Epithelial cell of prostate (primary cell): ENCODE data around the gene NEO1.

ENCODE experiments used
- DNase-seq: peaks from one replicate; pipeline ENCODE4 v3.0.0-alpha.2; 2011; ENCODE audit warnings: low read depth, low spot score
- H3K27ac ChIP-seq: fragments of 450-650 bp; 2 replicates; pipeline ENCODE4 v1.5.1; 2017; ENCODE audit warnings: mild to moderate bottlenecking

The NEO1 gene

DNA sequence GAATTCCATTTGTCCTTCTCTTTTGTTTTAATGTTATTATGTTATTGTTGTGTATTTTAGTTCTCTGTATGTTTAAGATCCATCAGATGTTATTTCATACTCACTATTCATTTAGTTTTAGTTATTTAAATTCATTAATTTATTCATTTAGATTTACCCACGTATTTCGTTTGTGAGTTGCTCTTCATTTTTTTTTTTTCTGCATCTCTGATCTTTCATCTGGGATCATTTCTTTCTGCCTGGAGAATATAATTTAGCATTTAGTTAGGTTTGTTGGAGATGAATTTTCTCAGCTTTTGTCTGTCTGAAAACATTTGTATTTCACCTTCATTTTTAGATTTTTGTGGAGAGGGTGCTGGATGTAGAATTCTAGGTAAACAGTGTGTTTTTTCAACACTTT lies 12.9 kb downstream of the NEO1 start:
- H3K27ac ChIP-seq, result no peak overlapping the region
- DNase-seq, result no peak

- DNase-seq, result no peak
- no peak overlapping the region for H3K27ac ChIP-seq
Observed at GRCh38 chr15:73069109-73069508, 16.8 kb downstream of the NEO1 start.

- no peak for DNase-seq
- no peak overlapping the region for H3K27ac ChIP-seq
Observed at GRCh38 chr15:73072894-73073293, 20.6 kb downstream of the NEO1 start.

- no peak for DNase-seq
- no peak overlapping the region for H3K27ac ChIP-seq
Observed at GRCh38 chr15:73074241-73074640, 22.0 kb downstream of the NEO1 start.

GRCh38 chr15:73075160-73075859 lies 23.0 kb downstream of the NEO1 start:
- no peak overlapping the region for H3K27ac ChIP-seq
- no peak for DNase-seq

GRCh38 chr15:73078291-73078690 lies 26.0 kb downstream of the NEO1 start:
- no peak overlapping the region for H3K27ac ChIP-seq
- DNase-seq, result no peak

DNA sequence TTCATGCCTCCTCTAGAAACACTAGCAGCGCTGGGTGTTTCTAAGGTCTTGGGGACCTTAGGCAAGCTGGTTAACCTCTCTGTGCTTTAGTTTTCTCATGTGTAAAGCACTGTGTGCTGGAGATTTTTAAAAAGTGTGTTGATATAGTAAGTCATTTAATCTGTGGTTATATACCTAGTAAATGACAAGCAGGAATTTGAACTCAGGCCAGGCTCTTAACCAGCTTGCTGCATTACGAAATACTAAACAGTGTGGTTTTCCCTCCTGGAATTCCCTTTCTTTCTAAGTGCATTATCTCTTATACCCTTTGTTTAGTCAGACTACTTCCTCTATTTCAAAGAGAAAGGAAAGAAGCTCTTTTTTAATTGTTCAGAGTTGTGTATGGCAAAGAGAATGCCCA lies 26.5 kb downstream of the NEO1 start:
- DNase-seq, result peak; percentile 70
- H3K27ac ChIP-seq, result no peak overlapping the region

- no peak overlapping the region for H3K27ac ChIP-seq
- DNase-seq, result no peak
Observed at GRCh38 chr15:73079565-73079964, 27.3 kb downstream of the NEO1 start.

DNA sequence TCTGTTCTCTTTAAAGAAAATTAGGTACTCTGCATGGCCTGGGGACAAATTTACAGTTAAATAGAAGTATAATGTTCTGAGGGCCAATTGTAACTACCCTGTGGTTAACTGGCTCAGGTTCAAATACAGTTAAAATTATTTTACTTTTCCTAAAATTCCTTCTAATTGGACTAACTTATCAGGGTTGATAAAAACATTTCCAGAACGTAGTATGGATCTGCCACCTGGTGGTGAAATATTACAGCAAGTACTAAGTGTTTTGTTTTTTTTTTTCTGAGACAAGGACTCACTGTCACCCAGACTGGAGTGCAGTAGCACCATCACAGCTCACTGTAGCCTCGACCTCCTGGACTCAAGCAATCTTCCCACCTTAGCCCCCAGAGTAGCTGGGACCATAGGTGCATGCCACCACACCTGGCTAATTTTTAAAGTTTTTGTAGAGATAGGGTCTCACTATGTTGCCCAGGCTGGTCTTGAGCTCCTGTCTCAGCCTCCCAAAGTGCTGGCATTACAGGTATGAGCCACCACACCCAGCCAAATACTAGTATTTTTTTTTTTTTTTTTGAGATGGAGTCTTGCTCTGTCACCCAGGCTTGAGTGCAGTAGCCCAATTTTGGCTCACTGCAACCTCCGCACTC lies 29.2 kb downstream of the NEO1 start:
- DNase-seq, result no peak
- no peak overlapping the region for H3K27ac ChIP-seq

- no peak overlapping the region for H3K27ac ChIP-seq
- no peak for DNase-seq
Observed at GRCh38 chr15:73082812-73083211, 30.5 kb downstream of the NEO1 start.

GRCh38 chr15:73087098-73087497 lies 34.8 kb downstream of the NEO1 start:
- no peak for DNase-seq
- H3K27ac ChIP-seq, result no peak overlapping the region

GRCh38 chr15:73105064-73105463 lies 52.8 kb downstream of the NEO1 start:
- DNase-seq, result no peak
- no peak overlapping the region for H3K27ac ChIP-seq

DNA sequence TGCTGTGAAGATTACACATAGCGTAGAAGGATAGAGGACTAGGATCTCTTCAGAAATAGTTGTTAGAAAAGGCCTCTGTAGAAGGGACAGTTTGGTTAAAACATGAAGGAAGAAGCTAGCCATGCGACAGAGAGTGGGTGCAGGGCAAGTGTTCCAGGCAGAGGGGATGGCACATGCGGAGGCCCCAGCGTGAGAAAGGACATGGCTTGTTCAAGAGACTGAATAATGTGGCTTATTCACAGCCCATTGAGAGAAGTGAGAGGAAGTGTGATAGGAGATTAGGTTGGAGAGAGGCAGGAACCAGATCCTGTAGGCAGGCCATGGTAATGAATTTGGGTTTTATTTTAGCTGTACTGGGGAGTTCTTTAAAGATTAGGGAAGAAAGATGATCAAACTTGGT lies 56.4 kb downstream of the NEO1 start:
- no peak overlapping the region for H3K27ac ChIP-seq
- no peak for DNase-seq

DNA sequence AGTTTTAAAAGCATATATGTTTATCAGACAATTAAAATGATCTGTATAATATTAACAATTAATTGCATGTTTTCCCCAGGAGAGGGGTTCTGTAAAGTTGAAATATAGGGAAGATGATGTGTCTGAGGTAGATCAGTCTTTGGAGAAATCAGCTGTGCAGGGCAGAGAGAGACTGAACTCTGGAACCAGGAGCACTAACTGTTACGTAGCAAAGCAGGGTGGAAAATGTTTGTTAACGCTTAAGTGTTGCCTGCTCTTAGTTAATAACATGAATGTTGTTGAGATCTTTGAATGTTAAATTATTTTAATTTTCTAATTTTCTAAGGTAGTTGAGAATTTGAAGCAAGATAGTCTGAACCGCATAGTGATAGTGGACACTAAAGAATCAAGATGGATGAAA lies 57.5 kb downstream of the NEO1 start:
- no peak overlapping the region for H3K27ac ChIP-seq
- DNase-seq, result no peak

GRCh38 chr15:73110201-73110600 lies 57.9 kb downstream of the NEO1 start:
- no peak overlapping the region for H3K27ac ChIP-seq
- no peak for DNase-seq

DNA sequence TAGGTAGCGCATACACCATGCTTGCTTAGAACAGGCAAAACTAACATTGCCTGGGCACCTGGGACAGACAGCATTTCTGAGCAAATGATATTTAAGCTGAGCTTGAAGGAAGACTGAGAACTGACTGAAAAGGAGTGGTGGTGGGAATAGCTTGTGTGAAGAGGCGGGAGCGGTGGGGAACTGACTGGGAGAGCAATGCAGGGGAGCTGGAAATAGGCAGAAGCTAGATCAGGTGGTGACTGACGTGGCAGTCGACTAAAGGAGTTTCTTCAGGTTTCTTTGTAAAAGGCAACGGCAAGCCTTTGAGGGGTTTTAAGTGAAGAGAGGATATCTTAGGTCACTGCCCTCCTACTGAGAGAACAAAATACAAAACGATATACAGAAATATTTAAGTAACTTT lies 61.8 kb downstream of the NEO1 start:
- DNase-seq, result no peak
- H3K27ac ChIP-seq, result no peak overlapping the region

DNA sequence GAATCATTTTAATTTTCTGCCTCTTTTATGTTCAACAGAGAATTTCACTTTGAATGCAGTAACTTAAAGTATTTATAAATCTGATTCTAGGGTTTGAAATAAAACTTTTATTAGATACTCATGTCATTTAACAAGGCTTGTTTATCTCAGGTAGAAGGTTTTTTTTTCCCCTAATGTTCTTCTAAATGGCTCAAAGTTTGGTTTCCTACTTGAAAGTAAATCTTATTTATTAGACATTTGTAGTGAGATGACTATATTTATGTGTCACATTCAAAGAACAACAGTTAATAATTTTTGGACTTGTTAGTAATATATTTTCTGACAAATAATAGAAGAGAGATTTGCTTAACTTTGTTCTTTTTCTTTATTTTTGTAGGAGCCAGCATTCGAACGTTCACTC lies 63.9 kb downstream of the NEO1 start:
- H3K27ac ChIP-seq, result no peak overlapping the region
- no peak for DNase-seq

DNA sequence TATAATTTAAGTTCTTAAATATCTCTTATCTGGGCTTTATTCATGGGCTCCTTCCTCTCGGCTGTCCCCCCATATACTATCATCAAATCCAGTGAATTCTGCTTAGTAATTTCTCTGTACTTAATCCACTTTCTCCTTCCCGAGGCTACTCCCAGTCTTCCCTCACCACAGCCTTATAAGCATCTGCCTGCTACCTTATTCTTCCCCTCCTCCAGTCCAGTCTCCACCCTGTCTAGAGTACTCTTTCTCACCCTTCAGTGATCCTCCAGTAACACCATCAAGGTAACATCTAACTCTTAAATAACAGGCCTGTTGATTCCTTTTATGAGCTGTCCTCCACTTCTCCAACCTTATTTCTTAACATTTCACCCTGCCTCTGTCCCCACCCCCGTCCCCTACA lies 65.8 kb downstream of the NEO1 start:
- H3K27ac ChIP-seq, result no peak overlapping the region
- DNase-seq, result no peak

DNA sequence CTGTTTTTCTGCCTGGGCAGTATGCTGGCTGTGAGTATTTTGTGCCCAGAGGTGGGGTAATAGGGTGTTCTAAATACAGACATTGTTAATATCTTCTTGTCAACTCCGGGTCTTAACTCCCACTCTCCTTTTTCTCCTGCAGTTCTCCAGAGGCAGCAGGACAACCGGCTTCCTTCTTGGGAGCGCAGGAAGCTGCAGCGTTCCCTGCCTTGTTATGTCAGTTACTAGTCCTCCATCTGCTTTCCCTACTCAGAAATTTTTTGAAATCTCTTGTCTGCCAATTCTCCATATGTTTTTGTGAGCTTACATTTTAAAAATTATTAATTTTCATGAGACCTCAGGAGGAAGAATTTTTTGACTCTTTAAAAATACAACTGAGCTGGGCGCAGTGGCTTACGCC lies 67.2 kb downstream of the NEO1 start:
- H3K27ac ChIP-seq, result no peak overlapping the region
- no peak for DNase-seq

GRCh38 chr15:73120269-73120668 lies 68.0 kb downstream of the NEO1 start:
- H3K27ac ChIP-seq, result no peak overlapping the region
- DNase-seq, result no peak

DNA sequence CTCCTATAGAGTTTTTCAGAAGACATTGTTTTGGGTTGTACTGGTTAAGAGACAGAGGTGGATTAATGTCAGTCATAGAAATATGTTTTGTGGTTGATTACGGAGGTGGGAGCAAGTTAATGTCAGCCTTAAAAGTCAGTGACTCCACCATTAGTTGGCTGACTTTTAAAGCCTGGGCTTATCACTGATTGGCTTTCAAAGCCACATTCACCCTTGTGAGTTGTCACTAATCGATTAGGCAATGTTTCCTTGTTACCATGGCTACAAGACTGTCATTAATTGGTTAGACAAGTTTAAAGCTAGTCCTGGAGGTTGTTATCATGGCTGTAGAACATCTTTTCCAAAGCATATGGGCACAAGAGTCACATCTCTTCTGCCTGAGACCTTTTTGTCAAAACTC lies 73.0 kb downstream of the NEO1 start:
- no peak for DNase-seq
- no peak overlapping the region for H3K27ac ChIP-seq

GRCh38 chr15:73127302-73127936 lies 75.2 kb downstream of the NEO1 start:
- no peak overlapping the region for H3K27ac ChIP-seq
- no peak for DNase-seq
